Measurements from ENCODE around the gene ENPEP. TPM values are rescaled to one million over a fixed set of nuclear protein-coding genes. Genes with fewer than 3 reads are reported as not detected.
"Not testable (repeated sequence)": the region's sequence is repeated elsewhere in the genome, so short reads cannot be mapped to it uniquely, and the experiment has no call there.

Gene ENPEP
- total RNA-seq, 2 experiments from 2014 or later: 0.02 TPM; not detected in 1

- H3K4me3 Mint-ChIP-seq: no peak overlapping the region
- POLR2A ChIA-PET: no interaction called here
- H3K9me3 Mint-ChIP-seq: no peaks in the 10 kb centered on the region
- H3K27ac Mint-ChIP-seq: no peak overlapping the region
- no peaks in the 10 kb centered on the region for H3K4me1 Mint-ChIP-seq
- peaks cover 15% of the 10 kb centered on the region for H3K27me3 Mint-ChIP-seq
- H3K36me3 Mint-ChIP-seq (ENCODE audit: low read depth): no peaks in the 10 kb centered on the region
- DNase-seq: no peak
- CTCF ChIA-PET: interaction anchor here (0.6 kb wide), 1 partner anchor 228 kb away, joined by 3 read pairs; no protein-coding TSS in a partner anchor
These were observed 67.6 kb downstream of the ENPEP start for GRCh38 chr4:110543577-110543976.

GRCh38 chr4:110544594-110544993 lies 68.6 kb downstream of the ENPEP start:
- no peaks in the 10 kb centered on the region for H3K9me3 Mint-ChIP-seq
- H3K27me3 Mint-ChIP-seq: peaks cover 19% of the 10 kb centered on the region
- H3K4me1 Mint-ChIP-seq: no peaks in the 10 kb centered on the region
- H3K36me3 Mint-ChIP-seq (ENCODE audit: low read depth): no peaks in the 10 kb centered on the region
- POLR2A ChIA-PET: no interaction called here
- CTCF ChIA-PET: interaction anchor here (0.6 kb wide), 1 partner anchor 184 kb away, joined by 3 read pairs; no protein-coding TSS in a partner anchor
- H3K27ac Mint-ChIP-seq: no peak overlapping the region
- no peak overlapping the region for H3K4me3 Mint-ChIP-seq
- DNase-seq: no peak

GRCh38 chr4:110550260-110550659 lies 74.3 kb downstream of the ENPEP start:
- Mint-ChIP-seq H3K27ac (no peak overlapping the region), H3K27me3 (peaks cover 19% of the 10 kb centered on the region)
- POLR2A ChIA-PET: no interaction called here

GRCh38 chr4:110553197-110553596 lies 77.2 kb downstream of the ENPEP start:
- H3K4me3 Mint-ChIP-seq: no peak overlapping the region
- DNase-seq: no peak

More at GRCh38 chr4:110550260-110550659, 74.3 kb downstream of the ENPEP start:
- Mint-ChIP-seq H3K9me3 (no peaks in the 10 kb centered on the region), H3K4me3 (no peak overlapping the region), H3K4me1 (no peaks in the 10 kb centered on the region), H3K36me3 (ENCODE audit: low read depth) (no peaks in the 10 kb centered on the region)
- CTCF ChIA-PET: no interaction called here
- no peak for DNase-seq

GRCh38 chr4:110567214-110567613 lies 91.3 kb downstream of the ENPEP start:
- POLR2A ChIA-PET: no interaction called here
- CTCF ChIA-PET: no interaction called here
- no peak for DNase-seq
- Mint-ChIP-seq H3K27ac (no peak overlapping the region), H3K4me3 (no peak overlapping the region), H3K27me3 (peaks cover 3% of the 10 kb centered on the region), H3K4me1 (no peaks in the 10 kb centered on the region), H3K9me3 (no peaks in the 10 kb centered on the region), H3K36me3 (ENCODE audit: low read depth) (no peaks in the 10 kb centered on the region)

More at GRCh38 chr4:110553197-110553596, 77.2 kb downstream of the ENPEP start:
- CTCF ChIA-PET: no interaction called here
- Mint-ChIP-seq H3K27ac (no peak overlapping the region), H3K9me3 (no peaks in the 10 kb centered on the region), H3K27me3 (peaks cover 16% of the 10 kb centered on the region), H3K4me1 (no peaks in the 10 kb centered on the region), H3K36me3 (ENCODE audit: low read depth) (no peaks in the 10 kb centered on the region)
- POLR2A ChIA-PET: no interaction called here

- H3K4me1 Mint-ChIP-seq; DNase-seq; H3K4me3 Mint-ChIP-seq; H3K27me3 Mint-ChIP-seq; H3K36me3 Mint-ChIP-seq (ENCODE audit: low read depth); H3K27ac Mint-ChIP-seq; POLR2A ChIA-PET; H3K9me3 Mint-ChIP-seq; CTCF ChIA-PET: not testable (repeated sequence)
These were observed 100.7 kb downstream of the ENPEP start for GRCh38 chr4:110576696-110577095.

- no peak overlapping the region for H3K27ac Mint-ChIP-seq
- ChIA-PET CTCF (no interaction called here), POLR2A (no interaction called here)
- H3K27me3 Mint-ChIP-seq: peaks cover 4% of the 10 kb centered on the region
- no peak overlapping the region for H3K4me3 Mint-ChIP-seq
- H3K9me3 Mint-ChIP-seq: no peaks in the 10 kb centered on the region
- no peaks in the 10 kb centered on the region for H3K4me1 Mint-ChIP-seq
- no peaks in the 10 kb centered on the region for H3K36me3 Mint-ChIP-seq (ENCODE audit: low read depth)
- DNase-seq: no peak
These were observed 110.3 kb downstream of the ENPEP start for GRCh38 chr4:110586131-110586850.

GRCh38 chr4:110587666-110588285 lies 111.8 kb downstream of the ENPEP start:
- POLR2A ChIA-PET: no interaction called here
- DNase-seq: no peak
- Mint-ChIP-seq H3K27ac (no peak overlapping the region), H3K36me3 (ENCODE audit: low read depth) (no peaks in the 10 kb centered on the region), H3K27me3 (peaks cover 4% of the 10 kb centered on the region), H3K4me1 (no peaks in the 10 kb centered on the region), H3K9me3 (no peaks in the 10 kb centered on the region), H3K4me3 (no peak overlapping the region)
- CTCF ChIA-PET: no interaction called here

GRCh38 chr4:110589297-110589696 lies 113.3 kb downstream of the ENPEP start:
- Mint-ChIP-seq H3K4me3 (no peak overlapping the region), H3K36me3 (ENCODE audit: low read depth) (no peaks in the 10 kb centered on the region), H3K27ac (no peak overlapping the region), H3K9me3 (no peaks in the 10 kb centered on the region), H3K27me3 (peaks cover 2% of the 10 kb centered on the region), H3K4me1 (no peaks in the 10 kb centered on the region)
- no peak for DNase-seq
- CTCF ChIA-PET: no interaction called here
- POLR2A ChIA-PET: no interaction called here

- peaks cover 5% of the 10 kb centered on the region for H3K27me3 Mint-ChIP-seq
- no peak overlapping the region for H3K27ac Mint-ChIP-seq
- DNase-seq: no peak
- H3K4me1 Mint-ChIP-seq: no peaks in the 10 kb centered on the region
- no peaks in the 10 kb centered on the region for H3K36me3 Mint-ChIP-seq (ENCODE audit: low read depth)
- no peaks in the 10 kb centered on the region for H3K9me3 Mint-ChIP-seq
- CTCF ChIA-PET: no interaction called here
- no peak overlapping the region for H3K4me3 Mint-ChIP-seq
- POLR2A ChIA-PET: no interaction called here
These were observed 119.6 kb downstream of the ENPEP start for GRCh38 chr4:110595583-110595982.

- H3K27me3 Mint-ChIP-seq: peaks cover 5% of the 10 kb centered on the region
- no peak overlapping the region for H3K27ac Mint-ChIP-seq
- DNase-seq: no peak
- POLR2A ChIA-PET: no interaction called here
- H3K9me3 Mint-ChIP-seq: no peaks in the 10 kb centered on the region
- CTCF ChIA-PET: no interaction called here
- H3K4me3 Mint-ChIP-seq: no peak overlapping the region
- no peaks in the 10 kb centered on the region for H3K36me3 Mint-ChIP-seq (ENCODE audit: low read depth)
- no peaks in the 10 kb centered on the region for H3K4me1 Mint-ChIP-seq
These were observed 120.5 kb downstream of the ENPEP start for GRCh38 chr4:110596431-110596830.

- no peak overlapping the region for H3K4me3 Mint-ChIP-seq
- POLR2A ChIA-PET: interaction anchor here (0.5 kb wide), 1 partner anchor 71 kb away, joined by 3 read pairs; no protein-coding TSS in a partner anchor
- H3K4me1 Mint-ChIP-seq: no peaks in the 10 kb centered on the region
- H3K27me3 Mint-ChIP-seq: peaks cover 5% of the 10 kb centered on the region
- CTCF ChIA-PET: no interaction called here
- no peak for DNase-seq
- no peaks in the 10 kb centered on the region for H3K9me3 Mint-ChIP-seq
- H3K36me3 Mint-ChIP-seq (ENCODE audit: low read depth): no peaks in the 10 kb centered on the region
- no peak overlapping the region for H3K27ac Mint-ChIP-seq
These were observed 121.6 kb downstream of the ENPEP start for GRCh38 chr4:110597582-110597981.

- Mint-ChIP-seq H3K36me3 (ENCODE audit: low read depth) (no peaks in the 10 kb centered on the region), H3K9me3 (no peaks in the 10 kb centered on the region), H3K4me1 (no peaks in the 10 kb centered on the region), H3K27ac (no peak overlapping the region), H3K27me3 (peaks cover 11% of the 10 kb centered on the region), H3K4me3 (no peak overlapping the region)
- no peak for DNase-seq
- ChIA-PET CTCF (no interaction called here), POLR2A (no interaction called here)
These were observed 126.1 kb downstream of the ENPEP start for GRCh38 chr4:110602061-110602460.

GRCh38 chr4:110605077-110605476 lies 129.1 kb downstream of the ENPEP start:
- Mint-ChIP-seq H3K4me3 (no peak overlapping the region), H3K9me3 (no peaks in the 10 kb centered on the region), H3K27ac (no peak overlapping the region), H3K27me3 (peaks cover 27% of the 10 kb centered on the region), H3K36me3 (ENCODE audit: low read depth) (no peaks in the 10 kb centered on the region), H3K4me1 (no peaks in the 10 kb centered on the region)
- DNase-seq: no peak
- POLR2A ChIA-PET: no interaction called here
- CTCF ChIA-PET: no interaction called here
